Kidney (tissue), 14 donors: ENCODE data around the gene PLGRKT. TPM values are rescaled to one million over a fixed set of nuclear protein-coding genes. Genes with fewer than 3 reads are reported as not detected.

Experiments used
- DNase-seq, 5 donors: peaks; one replicate each; pipeline ENCODE4 v3.0.0-alpha.2; 2013 to 2020
- FAIRE-seq: peaks from 2 replicates; lab custom pipeline; 2012; peaks lifted over from hg19 to GRCh38; lab: Jason Lieb, UNC
- H3K27ac ChIP-seq, 2 donors: one replicate each; pipeline ENCODE4 v1.7.0; 2013; ENCODE audit warnings: low read depth in 2 of 2, low read length in 2 of 2, inconsistent platforms in 1 of 2
- H3K27me3 ChIP-seq: one replicate; pipeline ENCODE4 v1.7.1; 2013; ENCODE audit warnings: low read length, inconsistent platforms; ENCODE audit not compliant: control insufficient read depth, insufficient read depth
- H3K36me3 ChIP-seq, 3 donors: one replicate each; pipeline versions ENCODE4 v1.7.0 to v1.7.1; 2013; ENCODE audit warnings: low read length in 3 of 3, control low read depth in 1 of 3, inconsistent platforms in 1 of 3; ENCODE audit not compliant: insufficient read depth in 3 of 3, control insufficient read depth in 2 of 3
- H3K4me1 ChIP-seq, 3 donors: one replicate each; pipeline versions ENCODE4 v1.7.0 to v1.7.1; 2013; ENCODE audit warnings: low read length in 3 of 3, inconsistent platforms in 1 of 3, low read depth in 1 of 3; ENCODE audit not compliant: control insufficient read depth in 2 of 3, insufficient read depth in 2 of 3
- H3K4me3 ChIP-seq, 3 donors: one replicate each; pipeline versions ENCODE4 v1.7.0 to v1.8.1; 2013; ENCODE audit warnings: low read length in 3 of 3, control low read depth in 1 of 3, inconsistent platforms in 1 of 3
- H3K9ac ChIP-seq, 3 donors: one replicate each; pipeline versions ENCODE4 v1.7.0 to v1.7.1; 2013; ENCODE audit warnings: low read length in 3 of 3, control low read depth in 1 of 3, inconsistent platforms in 1 of 3
- H3K9me3 ChIP-seq, 3 donors: one replicate each; pipeline versions ENCODE4 v1.7.0 to v1.7.1; 2013; ENCODE audit warnings: low read length in 3 of 3, control low read depth in 1 of 3, inconsistent platforms in 1 of 3; ENCODE audit not compliant: control insufficient read depth in 2 of 3, insufficient read depth in 1 of 3
- intact Hi-C: fragments of 100-400 bp; cut with DNase I; formaldehyde crosslinking; loops from one replicate; pipeline ENCODE4 v1.11.1; 2022
- polyA plus RNA-seq: library from polyadenylated mRNA; stranded (reverse); fragments of 350-450 nt; fragmentation: Illumina TruSeq; extraction: RNeasy Lipid Tissue Mini Kit (QIAGEN cat#74804); gene quantifications from one replicate; pipeline ENCODE4 v1.2.3, GENCODE V29; 2014; ENCODE audit warnings: low read depth, low replicate concordance; ENCODE audit not compliant: insufficient read depth
- total RNA-seq: library from RNA; stranded (reverse); fragmentation: NEBNext Ultra II Directional; extraction: Animal tissue kit (Norgen Biotek cat#: 25700); gene quantifications from one replicate; pipeline ENCODE4 v1.2.1, GENCODE V29; 2021
- TF ChIP-seq, protein P1 (sequence below): IDR thresholded peaks from 3 replicates; pipeline ENCODE4 v1.5.1; 2012; ENCODE audit warnings: mild to moderate bottlenecking, moderate library complexity, borderline replicate concordance; ENCODE audit not compliant: insufficient read depth; ENCODE audit errors: extremely low read depth
- donor health status: control.
- donor health status: control.
- donor health status: control.
- donor health status: control.
- donor health status: control.
- donor health status: DM: yes; HTN: yes; CAD: no.
- donor health status: Normal renal cell carcinoma (clear cell type).

PLGRKT gene
- total and polyA plus RNA-seq, 2 donors from 2014 or later = 35.2 to 50.9 TPM

DNA sequence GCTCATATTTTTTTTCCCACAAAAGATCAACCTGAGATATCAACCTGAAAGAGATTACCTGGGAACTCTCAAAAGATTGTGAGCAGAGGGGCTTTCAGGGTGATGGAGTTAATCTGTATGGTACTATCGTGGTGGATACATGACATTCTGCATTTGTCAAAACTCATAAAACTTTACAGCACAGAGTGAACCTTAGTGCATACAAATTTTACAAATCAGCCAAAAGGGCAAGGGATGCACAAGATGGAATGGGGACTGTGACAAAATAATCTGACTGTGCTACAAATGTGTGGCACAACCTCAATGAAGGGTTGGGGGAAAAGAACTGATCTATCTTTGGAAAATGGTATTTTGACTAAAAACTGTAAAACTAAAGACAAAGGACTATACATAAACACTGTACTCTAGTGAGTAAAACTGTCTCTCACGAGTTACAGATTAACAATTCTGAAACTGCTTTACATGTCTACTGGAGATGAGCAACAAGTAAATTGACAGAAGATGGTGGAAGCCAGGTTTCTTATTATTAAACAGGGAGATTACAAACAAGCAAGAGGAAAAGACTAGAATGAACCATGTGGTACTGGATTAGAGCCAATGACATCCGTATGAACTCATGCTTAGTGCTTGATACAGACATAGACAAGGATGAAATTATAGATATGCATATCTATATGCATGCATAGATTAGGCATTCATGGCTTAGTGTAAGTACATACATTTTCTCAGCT lies 73.3 kb downstream of the PLGRKT start:
- Histone ChIP-seq H3K4me1 (no peaks in the 10 kb centered on the region), H3K9ac (no peak overlapping the region), H3K27me3 (no peaks in the 10 kb centered on the region), H3K27ac (no peak overlapping the region), H3K4me3 (no peak overlapping the region), H3K9me3 (peaks cover 0 to 3% (median 0%) of the 10 kb centered on the region in 3 donors), H3K36me3 (no peaks in the 10 kb centered on the region)
- peak in 1 of 5 donors; percentile 3 for DNase-seq
- TF ChIP-seq, protein P1, sequence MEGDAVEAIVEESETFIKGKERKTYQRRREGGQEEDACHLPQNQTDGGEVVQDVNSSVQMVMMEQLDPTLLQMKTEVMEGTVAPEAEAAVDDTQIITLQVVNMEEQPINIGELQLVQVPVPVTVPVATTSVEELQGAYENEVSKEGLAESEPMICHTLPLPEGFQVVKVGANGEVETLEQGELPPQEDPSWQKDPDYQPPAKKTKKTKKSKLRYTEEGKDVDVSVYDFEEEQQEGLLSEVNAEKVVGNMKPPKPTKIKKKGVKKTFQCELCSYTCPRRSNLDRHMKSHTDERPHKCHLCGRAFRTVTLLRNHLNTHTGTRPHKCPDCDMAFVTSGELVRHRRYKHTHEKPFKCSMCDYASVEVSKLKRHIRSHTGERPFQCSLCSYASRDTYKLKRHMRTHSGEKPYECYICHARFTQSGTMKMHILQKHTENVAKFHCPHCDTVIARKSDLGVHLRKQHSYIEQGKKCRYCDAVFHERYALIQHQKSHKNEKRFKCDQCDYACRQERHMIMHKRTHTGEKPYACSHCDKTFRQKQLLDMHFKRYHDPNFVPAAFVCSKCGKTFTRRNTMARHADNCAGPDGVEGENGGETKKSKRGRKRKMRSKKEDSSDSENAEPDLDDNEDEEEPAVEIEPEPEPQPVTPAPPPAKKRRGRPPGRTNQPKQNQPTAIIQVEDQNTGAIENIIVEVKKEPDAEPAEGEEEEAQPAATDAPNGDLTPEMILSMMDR = no peak
- intact Hi-C loops = no loop called here
- FAIRE-seq = no peak

DNA sequence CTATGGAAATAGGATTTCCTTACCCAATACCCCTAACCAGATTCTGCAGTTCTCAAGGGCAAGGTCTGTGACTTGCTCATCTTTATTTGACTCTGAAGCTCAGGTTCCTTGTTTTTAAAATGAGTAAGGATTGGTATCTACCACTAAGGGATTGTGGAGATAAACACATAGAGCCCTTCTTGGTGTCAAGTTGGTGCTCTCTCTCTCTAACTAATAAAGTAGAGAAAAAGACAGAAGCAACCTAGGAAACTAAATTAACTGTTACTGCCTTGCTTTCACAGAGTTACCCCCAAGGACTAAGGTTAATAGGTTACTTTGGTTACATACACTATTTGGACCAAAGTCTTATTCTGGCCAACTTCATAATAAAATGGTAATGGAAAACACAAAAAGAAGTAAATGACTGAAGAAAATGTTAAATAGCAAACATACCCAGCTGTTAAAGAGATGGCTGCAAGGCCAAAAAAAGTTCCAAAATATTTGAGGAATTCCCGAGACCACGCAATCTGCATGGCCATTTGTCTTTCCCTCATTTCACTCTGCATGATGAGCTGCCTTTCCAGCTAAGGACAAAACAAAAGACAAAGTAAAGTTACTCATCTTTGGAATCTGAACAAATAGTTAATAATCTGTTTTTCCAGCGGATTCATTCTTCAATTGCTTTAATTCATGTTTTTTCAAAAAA lies 76.3 kb downstream of the PLGRKT start:
- no peaks in the 10 kb centered on the region for H3K27me3 ChIP-seq
- H3K9ac ChIP-seq = no peak overlapping the region
- H3K9me3 ChIP-seq = no peaks in the 10 kb centered on the region
- FAIRE-seq (no peak), DNase-seq (no peak)
- intact Hi-C loops = no loop called here
- no peaks in the 10 kb centered on the region for H3K4me1 ChIP-seq
- H3K27ac ChIP-seq = no peak overlapping the region
- H3K4me3 ChIP-seq = no peak overlapping the region
- TF ChIP-seq, protein P1 = no peak
- no peaks in the 10 kb centered on the region for H3K36me3 ChIP-seq

DNA sequence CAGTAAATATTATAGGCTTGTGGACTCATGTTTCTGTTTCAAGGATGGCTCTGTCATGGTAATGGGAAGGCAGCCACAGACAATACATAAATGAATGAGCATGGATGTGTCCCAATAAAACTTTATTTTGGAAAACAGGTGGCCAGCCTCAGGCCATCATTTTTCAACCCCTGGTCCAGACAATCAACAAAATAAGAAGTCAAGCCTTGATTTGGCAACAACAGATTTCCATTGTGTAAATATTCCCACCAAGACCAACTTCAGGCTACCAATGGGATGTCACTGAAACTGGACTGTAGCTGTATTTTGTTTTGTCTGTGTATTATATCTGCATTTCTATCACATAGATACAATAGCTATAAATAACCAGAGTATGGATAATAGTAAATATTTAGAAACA lies 77.4 kb downstream of the PLGRKT start:
- Histone ChIP-seq H3K4me3 (no peak overlapping the region), H3K27ac (no peak overlapping the region), H3K9me3 (no peaks in the 10 kb centered on the region), H3K36me3 (no peaks in the 10 kb centered on the region), H3K9ac (no peak overlapping the region), H3K27me3 (no peaks in the 10 kb centered on the region), H3K4me1 (no peaks in the 10 kb centered on the region)
- DNase-seq (no peak), FAIRE-seq (no peak)
- TF ChIP-seq, protein P1 = no peak
- intact Hi-C loops = no loop called here
